ENCODE measurements around the gene ANXA7. TPM values are rescaled to one million over a fixed set of nuclear protein-coding genes. Genes with fewer than 3 reads are reported as not detected.
"Not testable (repeated sequence)": the region's sequence is repeated elsewhere in the genome, so short reads cannot be mapped to it uniquely, and the experiment has no call there.

Gene ANXA7
- total RNA-seq, 1 experiment from 2014 or later = 105 TPM

DNA sequence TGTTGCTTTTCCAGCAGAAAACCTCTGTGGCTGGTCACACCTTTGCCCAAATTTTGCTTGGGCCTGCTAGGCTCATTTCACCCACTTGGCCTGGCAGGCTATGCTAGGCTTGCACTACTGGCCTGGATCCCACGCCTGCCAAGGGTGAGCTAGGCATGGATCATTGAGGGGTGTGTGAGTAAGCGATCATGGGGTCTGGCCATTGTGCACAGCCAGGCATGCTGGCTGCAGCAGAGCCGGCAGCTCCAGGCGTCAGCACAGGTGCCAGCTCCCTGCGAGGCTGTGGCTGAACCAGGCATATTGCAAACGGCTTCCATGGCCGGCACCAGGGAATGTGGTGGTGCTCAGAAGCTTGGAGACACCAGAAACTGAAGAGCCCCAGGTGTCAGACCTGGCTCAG lies 74.4 kb downstream of the ANXA7 start:
- no peak for DNase-seq (ENCODE audit: low read depth)

- no peak for DNase-seq (ENCODE audit: low read depth)
Observed at GRCh38 chr10:73338801-73339368, 75.0 kb downstream of the ANXA7 start.

- no peak for DNase-seq (ENCODE audit: low read depth)
Observed at GRCh38 chr10:73333202-73333601, 80.7 kb downstream of the ANXA7 start.

DNA sequence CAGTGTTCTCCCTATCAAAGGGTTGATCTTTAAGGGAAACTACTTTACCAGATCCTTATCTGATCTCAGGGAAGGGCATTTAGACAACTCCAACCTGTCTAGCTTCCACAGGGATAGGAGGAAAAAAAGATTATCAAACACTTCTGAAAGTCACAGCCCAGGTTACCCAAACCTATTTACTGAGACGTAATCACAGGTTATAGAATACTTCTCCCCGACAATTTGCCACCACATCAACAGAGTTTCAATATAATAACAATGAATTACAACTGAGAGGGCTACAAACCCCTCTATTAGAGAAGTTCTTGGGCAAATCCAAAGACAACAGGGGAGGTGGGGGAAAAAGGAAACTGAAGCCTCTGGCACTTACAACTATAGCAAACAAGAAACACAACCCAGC lies 81.5 kb downstream of the ANXA7 start:
- DNase-seq (ENCODE audit: low read depth) = no peak

DNA sequence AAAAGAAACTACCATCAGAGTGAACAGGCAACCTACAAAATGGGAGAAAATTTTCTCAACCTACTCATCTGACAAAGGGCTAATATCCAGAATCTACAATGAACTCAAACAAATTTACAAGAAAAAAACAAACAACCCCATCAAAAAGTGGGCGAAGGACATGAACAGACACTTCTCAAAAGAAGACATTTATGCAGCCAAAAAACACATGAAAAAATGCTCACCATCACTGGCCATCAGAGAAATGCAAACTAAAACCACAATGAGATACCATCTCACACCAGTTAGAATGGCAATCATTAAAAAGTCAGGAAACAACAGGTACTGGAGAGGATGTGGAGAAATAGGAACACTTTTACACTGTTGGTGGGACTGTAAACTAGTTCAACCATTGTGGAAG lies 85.3 kb downstream of the ANXA7 start:
- DNase-seq (ENCODE audit: low read depth) = not testable (repeated sequence)

- DNase-seq (ENCODE audit: low read depth) = not testable (repeated sequence)
Observed at GRCh38 chr10:73325290-73325689, 88.6 kb downstream of the ANXA7 start.

Other genes starting within 250 kb of the ANXA7 start
- 21.8 and 29.8 TPM in 2 replicates for gene ECD, start 246.1 kb downstream of the ANXA7 start, total RNA-seq (2014; rRNA removed; shearing (Covaris generic))
- 13.2 and 13.6 TPM in 2 replicates for gene FAM149B1, start 245.9 kb downstream of the ANXA7 start, total RNA-seq (2014; rRNA removed; shearing (Covaris generic))
- 57.0 and 58.4 TPM in 2 replicates for gene DNAJC9, start 166.8 kb downstream of the ANXA7 start, total RNA-seq (2014; rRNA removed; shearing (Covaris generic))
- gene MRPS16, start 161.4 kb downstream of the ANXA7 start, total RNA-seq (2014; rRNA removed; shearing (Covaris generic)) = 58.6 and 61.4 TPM in 2 replicates
- gene CFAP70, start 55.2 kb downstream of the ANXA7 start, total RNA-seq (2014; rRNA removed; shearing (Covaris generic)) = 0.12 TPM in 1 of 2 replicates, not detected in the other
- gene MSS51, start 19.5 kb upstream of the ANXA7 start, total RNA-seq (2014; rRNA removed; shearing (Covaris generic)) = 0.24 and 0.39 TPM in 2 replicates
- gene PPP3CB, start 82.0 kb upstream of the ANXA7 start, total RNA-seq (2014; rRNA removed; shearing (Covaris generic)) = 15.0 and 15.8 TPM in 2 replicates
- gene USP54, start 177.3 kb upstream of the ANXA7 start, total RNA-seq (2014; rRNA removed; shearing (Covaris generic)) = 6.4 and 8.3 TPM in 2 replicates
- gene MYOZ1, start 227.4 kb upstream of the ANXA7 start, total RNA-seq (2014; rRNA removed; shearing (Covaris generic)) = not detected in 2 replicates
- not detected in 2 replicates for gene SYNPO2L, start 242.0 kb upstream of the ANXA7 start, total RNA-seq (2014; rRNA removed; shearing (Covaris generic))